HEK293T (cell line): ENCODE results near the gene BAIAP2L1.
"Not testable (repeated sequence)": the region's sequence is repeated elsewhere in the genome, so short reads cannot be mapped to it uniquely, and the experiment has no call there.

Experiments
- BHLHE40 ChIP-seq: fragments of 450-650 bp; IDR thresholded peaks from 2 replicates; pipeline ENCODE4 v1.6.1; 2016; ENCODE audit warnings: mild to moderate bottlenecking, moderate library complexity, borderline replicate concordance
- FOXA1 ChIP-seq: fragments of 450-650 bp; IDR thresholded peaks from 2 replicates; pipeline ENCODE4 v1.6.1; 2016; ENCODE audit warnings: mild to moderate bottlenecking
- FOXK2 ChIP-seq: fragments of 450-650 bp; IDR thresholded peaks from 2 replicates; pipeline ENCODE4 v1.6.1; 2016; ENCODE audit warnings: mild to moderate bottlenecking
- FOXM1 ChIP-seq: fragments of 450-650 bp; IDR thresholded peaks from 2 replicates; pipeline ENCODE4 v1.6.1; 2017; ENCODE audit warnings: mild to moderate bottlenecking, borderline replicate concordance
- SUZ12 ChIP-seq: fragments of 450-650 bp; IDR thresholded peaks from 2 replicates; pipeline ENCODE4 v1.6.1; 2016; ENCODE audit warnings: mild to moderate bottlenecking
- TARDBP ChIP-seq: fragments of 450-650 bp; IDR thresholded peaks from 2 replicates; pipeline ENCODE4 v1.6.1; 2016
- ZNF384 ChIP-seq: fragments of 450-650 bp; IDR thresholded peaks from 2 replicates; pipeline ENCODE4 v1.6.1; 2016

- not testable (repeated sequence) for TF ChIP-seq BHLHE40, FOXM1, SUZ12, FOXK2, ZNF384, TARDBP, FOXA1
Observed at GRCh38 chr7:98440992-98441391, 40.1 kb upstream of the BAIAP2L1 start.
